Thymus (tissue), 11 donors: Measurements from ENCODE around the gene MME. TPM values are rescaled to one million over a fixed set of nuclear protein-coding genes. Genes with fewer than 3 reads are reported as not detected.

Source experiments
- DNase-seq, 9 donors: peaks; one replicate each; pipeline ENCODE4 v3.0.0-alpha.2; 2013; ENCODE audit warnings: low spot score in 9 of 9, low read depth in 6 of 9, missing footprints in 1 of 9
- H3K27ac ChIP-seq, 2 donors: one replicate each; pipeline ENCODE4 v1.5.1; 2013; ENCODE audit warnings: control low read depth in 1 of 2, low read depth in 1 of 2, low read length in 1 of 2, mild to moderate bottlenecking in 1 of 2, moderate library complexity in 1 of 2
- H3K27me3 ChIP-seq, 2 donors: one replicate each; pipeline ENCODE4 v1.5.1; 2013; ENCODE audit warnings: low read length in 1 of 2; ENCODE audit not compliant: control insufficient read depth in 2 of 2, insufficient read depth in 1 of 2
- H3K36me3 ChIP-seq, 2 donors: one replicate each; pipeline ENCODE4 v1.5.1; 2013; ENCODE audit warnings: low read length in 1 of 2, mild to moderate bottlenecking in 1 of 2, moderate library complexity in 1 of 2; ENCODE audit not compliant: control insufficient read depth in 2 of 2, insufficient read depth in 2 of 2
- H3K4me1 ChIP-seq, 2 donors: one replicate each; pipeline ENCODE4 v1.5.1; 2013; ENCODE audit warnings: low read length in 2 of 2; ENCODE audit not compliant: control insufficient read depth in 2 of 2, insufficient read depth in 2 of 2
- H3K4me3 ChIP-seq, 2 donors: one replicate each; pipeline ENCODE4 v1.5.1; 2013; ENCODE audit warnings: low read length in 2 of 2, control low read depth in 1 of 2, mild to moderate bottlenecking in 1 of 2
- H3K9me3 ChIP-seq, 2 donors: one replicate each; pipeline ENCODE4 v1.5.1; 2013; ENCODE audit warnings: low read length in 1 of 2, mild to moderate bottlenecking in 1 of 2; ENCODE audit not compliant: control insufficient read depth in 2 of 2, insufficient read depth in 1 of 2
- WGBS: extraction: QIAGEN DNeasy Blood & Tissue Kit; methylation state at CpG from one replicate; pipeline ENCODE4 v1.1.7; 2013; 5-methylcytosine and 5-hydroxymethylcytosine counted together
- polyA plus RNA-seq: library from polyadenylated mRNA; stranded (reverse); fragments of 200-250 nt; gene quantifications from one replicate; pipeline ENCODE4 v1.2.3, GENCODE V29; 2013
- total RNA-seq: library from RNA; stranded (reverse); fragments of 120-200 nt; gene quantifications from one replicate; pipeline ENCODE4 v1.2.4, GENCODE V29; 2013
- donor health status: healthy.

The MME gene
- total and polyA plus RNA-seq, 2 donors: 6.7 to 21.2 TPM

DNA sequence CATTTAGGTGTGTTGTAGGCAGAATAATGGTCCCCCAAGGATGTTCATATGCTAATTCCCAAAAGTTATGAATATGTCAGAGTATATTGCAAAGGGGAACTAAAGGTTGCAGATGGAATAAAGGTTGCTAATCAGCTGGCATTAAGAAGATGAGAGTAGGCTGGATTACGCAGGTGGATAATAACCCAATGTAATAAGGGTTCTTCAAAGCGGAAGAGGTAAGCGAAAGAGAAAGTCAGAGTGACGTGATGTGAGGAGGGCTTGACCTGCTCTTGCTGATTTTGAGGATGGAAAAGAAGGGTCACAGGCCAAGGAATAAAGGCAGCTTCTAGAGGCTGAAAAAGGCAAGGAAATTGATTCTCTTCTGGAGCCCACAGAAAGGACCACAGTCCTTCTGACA is 109.4 kb downstream of the MME start:
- Histone ChIP-seq H3K9me3 (no peaks in the 10 kb centered on the region), H3K4me3 (no peak overlapping the region), H3K27ac (no peak overlapping the region), H3K36me3 (no peaks in the 10 kb centered on the region), H3K27me3 (no peaks in the 10 kb centered on the region), H3K4me1 (peaks cover 0 to 3% of the 10 kb centered on the region in 2 donors)
- 95% methylated on average over 4 of the region's 4 CpGs for WGBS
- DNase-seq: no peak

DNA sequence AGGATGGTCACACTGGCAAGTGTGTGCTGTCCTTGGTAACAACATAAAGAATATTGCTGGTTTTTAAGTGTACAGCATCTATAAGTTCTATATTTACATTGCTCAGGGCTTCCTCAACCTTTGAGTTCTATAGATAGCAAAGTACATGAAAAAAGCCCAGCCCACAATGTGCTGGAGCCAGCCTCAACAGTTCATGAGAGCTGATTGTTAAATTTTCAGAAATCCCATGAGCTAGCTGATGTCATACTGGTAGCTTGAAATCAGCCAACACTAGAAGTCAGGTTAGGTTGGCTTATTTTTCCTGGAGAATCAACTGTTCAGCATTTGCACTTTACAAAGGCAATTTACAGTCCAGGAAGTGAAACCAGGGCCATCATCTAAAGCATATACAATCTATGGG is 110.6 kb downstream of the MME start:
- H3K27me3 ChIP-seq: no peaks in the 10 kb centered on the region
- H3K36me3 ChIP-seq: no peaks in the 10 kb centered on the region
- no peaks in the 10 kb centered on the region for H3K9me3 ChIP-seq
- no peaks in the 10 kb centered on the region for H3K4me1 ChIP-seq
- H3K4me3 ChIP-seq: no peak overlapping the region
- no peak overlapping the region for H3K27ac ChIP-seq
- DNase-seq: no peak

DNA sequence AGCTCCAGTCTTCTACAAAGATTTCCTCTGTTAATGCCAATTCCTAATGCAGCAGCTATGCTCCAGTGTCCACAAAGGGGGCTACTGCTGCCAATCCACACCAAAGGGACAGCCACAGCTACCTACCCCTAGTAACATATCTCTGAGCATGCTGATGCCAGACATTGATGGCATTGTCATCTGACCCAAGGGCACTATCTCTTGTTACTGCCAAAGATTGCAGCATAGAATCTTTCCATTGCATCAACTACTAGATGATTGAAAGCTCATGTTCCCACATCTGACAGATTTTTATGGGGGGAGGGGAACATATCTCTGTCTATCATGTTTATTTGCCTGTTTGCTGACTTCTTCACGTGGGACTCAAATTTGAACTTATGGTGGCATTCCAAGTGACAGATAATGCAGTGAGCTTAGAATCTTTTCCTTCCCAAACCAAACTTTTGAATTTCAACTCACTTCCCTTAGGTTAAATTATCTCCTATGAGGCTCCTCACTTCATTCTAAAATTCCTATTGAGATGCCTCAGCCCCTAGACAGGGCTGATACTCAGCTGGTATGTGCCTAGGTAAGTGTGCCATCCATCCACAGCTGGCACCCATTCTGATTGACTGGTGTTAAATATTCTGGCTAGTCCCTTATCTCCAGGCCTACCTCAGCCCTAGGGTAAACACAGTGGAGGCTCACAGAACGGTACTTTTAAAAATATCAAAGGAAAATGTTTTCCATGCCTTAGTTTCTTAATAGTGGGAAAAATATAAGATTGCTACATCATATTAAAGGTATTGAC is 113.0 kb downstream of the MME start:
- no peak for DNase-seq
- H3K4me3 ChIP-seq: no peak overlapping the region
- no peaks in the 10 kb centered on the region for H3K4me1 ChIP-seq
- H3K27ac ChIP-seq: no peak overlapping the region
- WGBS: 93% methylated on average over 2 of the region's 2 CpGs
- no peaks in the 10 kb centered on the region for H3K9me3 ChIP-seq
- H3K27me3 ChIP-seq: no peaks in the 10 kb centered on the region
- no peaks in the 10 kb centered on the region for H3K36me3 ChIP-seq

DNA sequence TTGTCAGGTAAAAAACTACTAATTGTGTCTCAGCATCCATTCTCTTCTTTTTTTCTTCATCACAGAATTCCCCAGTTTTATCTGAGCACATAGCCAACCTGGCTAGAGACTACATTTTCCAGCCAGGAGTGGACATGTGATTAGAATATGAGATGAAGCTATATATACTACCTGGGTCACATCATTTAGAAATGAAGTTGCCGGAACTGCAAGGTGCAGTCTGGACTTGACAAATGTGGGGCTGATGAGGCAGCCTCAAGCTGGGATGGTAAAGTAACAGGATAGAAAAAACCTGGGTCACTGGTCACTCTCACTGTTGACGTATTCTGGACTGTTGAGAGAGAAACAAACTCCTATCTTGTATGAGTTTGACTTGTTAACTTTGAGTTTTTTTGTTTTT is 113.7 kb downstream of the MME start:
- no peak for DNase-seq
- Histone ChIP-seq H3K9me3 (no peaks in the 10 kb centered on the region), H3K27me3 (no peaks in the 10 kb centered on the region), H3K36me3 (no peaks in the 10 kb centered on the region), H3K4me1 (no peaks in the 10 kb centered on the region), H3K4me3 (no peak overlapping the region), H3K27ac (no peak overlapping the region)
- 97% methylated on average over 2 of the region's 2 CpGs for WGBS

DNA sequence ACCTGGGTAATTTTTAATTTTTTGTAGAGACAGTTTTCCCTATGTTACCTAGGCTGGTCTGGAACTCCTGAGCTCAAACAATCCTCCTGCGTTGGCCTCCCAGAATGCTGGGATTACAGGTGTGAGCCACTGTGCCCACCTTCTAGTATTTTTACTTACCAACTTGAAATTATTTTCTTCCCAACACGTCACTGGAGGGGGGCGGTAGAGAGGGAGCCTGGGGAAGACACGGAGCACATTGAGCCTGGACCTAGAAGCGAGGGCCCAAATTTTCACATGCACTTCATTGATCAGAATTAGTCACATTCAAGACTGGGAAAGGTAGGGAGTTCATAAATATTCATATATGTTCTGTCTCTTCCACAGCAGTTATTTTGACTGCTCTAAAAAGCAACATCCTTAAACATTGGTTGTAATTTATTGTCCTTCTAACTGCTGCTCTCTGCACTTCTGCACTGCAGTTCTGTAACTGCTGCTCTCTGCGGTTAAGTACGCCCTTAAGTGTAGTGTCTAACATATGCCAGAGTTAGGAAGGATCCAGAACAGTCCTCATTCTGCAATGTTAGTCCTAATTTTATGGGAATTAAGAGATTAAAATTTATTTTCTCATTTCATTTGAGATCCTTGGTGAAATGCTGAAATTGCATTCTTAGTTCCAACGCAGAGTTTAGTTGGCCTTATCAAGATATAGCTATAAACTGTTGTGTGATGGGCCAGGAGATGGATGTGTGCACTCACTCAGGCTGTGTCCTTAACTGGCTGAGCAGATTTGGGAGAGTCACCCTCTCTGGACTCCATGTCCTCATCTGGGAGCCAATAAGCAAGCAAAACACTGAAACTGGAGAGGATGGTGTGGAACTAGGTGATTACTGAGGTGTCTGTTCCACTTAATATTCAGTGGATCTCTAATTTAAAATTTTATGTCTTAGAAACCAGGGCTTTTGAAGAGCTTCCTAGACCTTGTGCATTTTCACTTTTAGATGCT is 115.1 kb downstream of the MME start:
- H3K9me3 ChIP-seq: no peaks in the 10 kb centered on the region
- 97% methylated on average over 8 of the region's 8 CpGs for WGBS

DNA sequence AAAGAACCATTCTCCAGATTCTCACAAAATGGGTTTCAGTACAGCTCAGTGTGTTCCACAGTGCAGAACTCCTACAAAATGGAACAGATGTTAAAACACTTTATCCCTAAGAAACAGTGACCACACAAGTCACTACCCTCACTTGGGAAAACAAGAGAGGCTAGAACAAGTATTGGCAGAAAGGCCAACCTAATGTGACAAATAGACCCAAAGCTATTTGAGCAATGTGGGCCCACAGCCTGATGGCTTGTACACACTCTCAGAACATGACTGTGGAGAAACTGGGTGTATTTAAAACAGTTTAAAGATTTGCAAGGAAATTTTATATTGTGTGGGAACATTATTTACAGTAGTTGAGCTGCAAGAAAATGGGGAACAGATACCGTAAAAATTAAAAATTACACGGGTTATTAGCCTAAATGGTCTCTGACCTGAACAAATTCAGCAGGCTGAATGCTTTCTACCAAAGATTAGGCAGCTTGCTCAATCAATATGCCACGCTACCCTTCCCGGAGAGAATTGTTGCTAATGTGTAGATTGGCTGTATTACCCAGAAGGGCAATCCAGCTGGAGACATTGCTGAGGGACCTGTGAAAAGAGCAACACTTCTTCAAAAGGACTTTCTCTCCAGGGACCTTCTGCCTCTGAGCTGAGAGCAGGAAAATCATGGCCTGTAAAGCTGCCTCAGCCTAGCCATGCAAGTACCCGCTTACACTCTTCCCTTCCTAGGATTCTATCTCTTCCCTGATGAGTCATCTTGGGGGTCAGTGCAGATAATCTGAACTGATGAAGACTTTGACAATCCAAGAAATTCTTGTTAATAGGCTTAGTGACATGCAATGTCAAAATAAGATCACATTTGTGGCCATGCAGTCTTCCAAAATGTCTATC is 116.3 kb downstream of the MME start:
- Histone ChIP-seq H3K27me3 (no peaks in the 10 kb centered on the region), H3K36me3 (no peaks in the 10 kb centered on the region), H3K4me3 (no peak overlapping the region), H3K4me1 (no peaks in the 10 kb centered on the region), H3K9me3 (no peaks in the 10 kb centered on the region), H3K27ac (no peak overlapping the region)
- WGBS: 96% methylated on average over 5 of the region's 5 CpGs
- no peak for DNase-seq

More for the DNA sequence above, 115.1 kb downstream of the MME start:
- DNase-seq: no peak
- no peaks in the 10 kb centered on the region for H3K4me1 ChIP-seq
- no peaks in the 10 kb centered on the region for H3K27me3 ChIP-seq
- no peak overlapping the region for H3K27ac ChIP-seq
- H3K36me3 ChIP-seq: no peaks in the 10 kb centered on the region
- H3K4me3 ChIP-seq: no peak overlapping the region

DNA sequence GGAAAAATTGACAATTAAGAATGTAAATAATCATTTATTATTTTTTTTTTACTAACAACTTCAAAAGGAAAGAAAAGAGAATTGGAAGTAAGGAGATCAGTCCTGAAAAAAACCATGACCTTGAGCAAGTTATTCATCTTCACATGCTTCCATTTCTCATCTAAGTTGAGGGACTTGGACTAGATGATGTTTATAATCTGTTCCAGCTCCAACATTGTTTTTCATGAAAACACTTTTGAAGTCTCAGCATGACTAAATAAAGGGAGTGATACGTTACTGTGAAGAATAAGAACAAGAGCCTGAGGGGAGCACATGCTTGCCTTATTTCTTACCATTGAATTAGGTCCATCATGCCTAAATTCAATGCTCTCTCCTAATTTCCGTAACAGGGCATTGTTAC is 117.7 kb downstream of the MME start:
- H3K36me3 ChIP-seq: no peaks in the 10 kb centered on the region
- no peaks in the 10 kb centered on the region for H3K9me3 ChIP-seq
- DNase-seq: no peak
- no peak overlapping the region for H3K27ac ChIP-seq
- H3K27me3 ChIP-seq: no peaks in the 10 kb centered on the region
- no peaks in the 10 kb centered on the region for H3K4me1 ChIP-seq
- H3K4me3 ChIP-seq: no peak overlapping the region
- WGBS: 97% methylated on average over 2 of the region's 2 CpGs

DNA sequence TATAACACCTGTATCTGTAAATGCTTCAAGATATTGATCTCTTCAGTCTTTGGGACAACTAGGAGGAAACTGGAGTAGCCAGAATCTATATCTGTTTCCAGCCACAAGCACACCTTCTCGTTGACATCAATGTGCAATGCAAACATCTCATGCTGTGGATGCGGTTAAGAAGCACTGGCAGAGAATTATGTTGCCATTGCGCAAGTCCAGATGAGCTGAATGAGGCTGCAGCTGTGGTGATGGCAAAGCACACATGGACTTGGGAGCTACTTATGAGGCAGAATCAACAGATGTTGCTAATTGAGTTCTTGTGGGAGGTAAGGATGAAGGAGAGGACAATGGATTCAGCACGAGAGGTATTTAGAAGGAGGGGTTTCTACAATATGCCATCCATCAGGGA is 122.5 kb downstream of the MME start:
- Histone ChIP-seq H3K27me3 (no peaks in the 10 kb centered on the region), H3K4me1 (no peaks in the 10 kb centered on the region), H3K27ac (no peak overlapping the region), H3K36me3 (no peaks in the 10 kb centered on the region), H3K4me3 (no peak overlapping the region), H3K9me3 (no peaks in the 10 kb centered on the region)
- WGBS: 97% methylated on average over 4 of the region's 4 CpGs
- DNase-seq: no peak
